HepG2 (cell line): ENCODE measurements around the gene NOP58.

ENCODE experiments used
- AGO2 ChIP-seq: fragments of 200-400 bp; formaldehyde crosslinking; optimal IDR thresholded peaks from 2 replicates; pipeline ENCODE3; 2017; ENCODE audit warnings: mild to moderate bottlenecking, low read depth, low read length, moderate library complexity
- ATRX ChIP-seq: sonication (generic); formaldehyde crosslinking; IDR thresholded peaks from 2 replicates; pipeline ENCODE4 v1.4.0; 2020; ENCODE audit warnings: missing genetic modification reagents, borderline replicate concordance
- BCL6 ChIP-seq: IDR thresholded peaks from 2 replicates; pipeline ENCODE4 v1.6.1; 2016; ENCODE audit warnings: missing genetic modification reagents, missing compliant biosample characterization
- CTCF ChIP-seq: sonication (generic); formaldehyde crosslinking; IDR thresholded peaks from 2 replicates; pipeline ENCODE4 v1.5.0; 2020; ENCODE audit warnings: mild to moderate bottlenecking, missing genetic modification reagents, moderate library complexity
- GATAD1 ChIP-seq: IDR thresholded peaks from 2 replicates; pipeline ENCODE4 v1.6.1; 2016; ENCODE audit warnings: missing genetic modification reagents, missing compliant biosample characterization
- PCBP2 ChIP-seq: fragments of 200-400 bp; formaldehyde crosslinking; optimal IDR thresholded peaks from 2 replicates; pipeline ENCODE3; 2018; ENCODE audit warnings: low read length, low read depth; ENCODE audit not compliant: poor library complexity, severe bottlenecking
- POLR2A ChIP-seq, 2 experiments: IDR thresholded peaks; 2 replicates each; pipeline ENCODE4 v1.6.1; 2011; ENCODE audit warnings: low read depth in 2 of 2, low read length in 2 of 2, mild to moderate bottlenecking in 1 of 2, moderate library complexity in 1 of 2; ENCODE audit not compliant: insufficient read depth in 1 of 2
- RFX1 ChIP-seq: fragments of 450-650 bp; IDR thresholded peaks from 2 replicates; pipeline ENCODE4 v1.6.1; 2017
- RNF2 ChIP-seq: fragments of 450-650 bp; conservative IDR thresholded peaks from 2 replicates; pipeline ENCODE4 v1.6.1; 2016; ENCODE audit warnings: low read depth
- SUZ12 ChIP-seq: fragments of 150-350 bp; IDR thresholded peaks from 2 replicates; pipeline ENCODE4 v1.6.1; 2014; ENCODE audit warnings: low read depth, low read length
- TCF12 ChIP-seq, 2 experiments: fragments of 450-650 bp in 1 of 2; sonication (generic) in 1 of 2; formaldehyde crosslinking in 1 of 2; IDR thresholded peaks; 2 replicates each; pipeline versions ENCODE4 v1.6.1 to v1.8.0; 2017 to 2022; ENCODE audit warnings: antibody characterized with exemption in 1 of 2, mild to moderate bottlenecking in 1 of 2, missing genetic modification reagents in 1 of 2, moderate library complexity in 1 of 2
- ZZZ3 ChIP-seq: sonication (generic); formaldehyde crosslinking; IDR thresholded peaks from 2 replicates; pipeline ENCODE4 v1.4.0; 2020; ENCODE audit warnings: missing genetic modification reagents, mild to moderate bottlenecking, borderline replicate concordance
- TF ChIP-seq, protein P1 (sequence below): sonication (generic); formaldehyde crosslinking; IDR thresholded peaks from 2 replicates; pipeline ENCODE4 v1.8.0; 2022; ENCODE audit warnings: mild to moderate bottlenecking, missing genetic modification reagents, borderline replicate concordance

DNA sequence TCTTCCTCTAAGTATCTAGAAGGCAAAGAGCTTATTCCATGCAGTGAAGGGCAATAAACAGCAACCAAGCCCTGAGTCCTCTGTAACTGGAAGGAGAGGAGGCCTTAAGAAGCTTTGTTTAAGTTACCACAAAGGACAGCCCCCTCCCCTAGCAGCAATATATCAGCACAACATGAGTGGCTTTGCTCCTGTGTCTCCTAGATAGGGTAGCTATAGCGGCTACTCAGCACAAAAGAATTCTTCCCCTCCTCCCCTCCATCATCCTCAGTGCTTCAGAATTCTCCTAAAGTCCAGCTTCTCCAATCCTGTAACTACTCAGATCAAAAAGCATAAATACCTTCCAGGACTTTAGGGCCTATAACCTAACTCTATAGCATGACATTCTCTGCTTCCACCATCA is 43.7 kb upstream of the NOP58 start:
- TF ChIP-seq RNF2 (no peak), GATAD1 (CRISPR knock-in tag) (no peak), RFX1 (no peak), POLR2A (IDR thresholded peaks at IDR 0.05; ENCODE audit: insufficient read depth in 1 of 2, low read depth in 2 of 2, low read length in 2 of 2) (no peak), ZZZ3 (CRISPR knock-in tag) (no peak), PCBP2 (no peak), BCL6 (CRISPR knock-in tag) (no peak), AGO2 (no peak), ATRX (no peak), CTCF (CRISPR knock-in tag) (no peak), TCF12 (IDR thresholded peaks at IDR 0.05) (no peak), TCF12 (CRISPR knock-in tag; IDR thresholded peaks at IDR 0.05) (no peak), SUZ12 (no peak)
- TF ChIP-seq, protein P1, sequence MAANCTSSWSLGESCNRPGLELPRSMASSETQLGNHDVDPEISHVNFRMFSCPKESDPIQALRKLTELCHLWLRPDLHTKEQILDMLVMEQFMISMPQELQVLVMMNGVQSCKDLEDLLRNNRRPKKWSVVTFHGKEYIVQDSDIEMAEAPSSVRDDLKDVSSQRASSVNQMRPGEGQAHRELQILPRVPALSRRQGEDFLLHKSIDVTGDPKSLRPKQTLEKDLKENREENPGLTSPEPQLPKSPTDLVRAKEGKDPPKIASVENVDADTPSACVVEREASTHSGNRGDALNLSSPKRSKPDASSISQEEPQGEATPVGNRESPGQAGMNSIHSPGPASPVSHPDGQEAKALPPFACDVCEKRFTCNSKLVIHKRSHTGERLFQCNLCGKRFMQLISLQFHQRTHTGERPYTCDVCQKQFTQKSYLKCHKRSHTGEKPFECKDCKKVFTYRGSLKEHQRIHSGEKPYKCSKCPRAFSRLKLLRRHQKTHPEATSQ (CRISPR knock-in tag): no peak
